Glutamatergic neuron (in vitro differentiated cells): Measurements from ENCODE around the gene TOX2. TPM values are rescaled to one million over a fixed set of nuclear protein-coding genes. Genes with fewer than 3 reads are reported as not detected.

Experiments
- DNase-seq: peaks from one replicate; pipeline ENCODE4 v3.0.0; 2022
- H3K27ac Mint-ChIP-seq: one replicate; pipeline ENCODE4 v1.8.0; 2020; ENCODE audit warnings: mild to moderate bottlenecking, mixed read lengths, inconsistent platforms; ENCODE audit not compliant: unreplicated experiment
- H3K27me3 Mint-ChIP-seq: one replicate; pipeline ENCODE4 v1.8.0; 2020; ENCODE audit warnings: mild to moderate bottlenecking, moderate library complexity, mixed read lengths, inconsistent platforms; ENCODE audit not compliant: unreplicated experiment
- H3K36me3 Mint-ChIP-seq: one replicate; pipeline ENCODE4 v1.8.0; 2020; ENCODE audit warnings: mild to moderate bottlenecking, mixed read lengths, inconsistent platforms; ENCODE audit not compliant: unreplicated experiment
- H3K4me1 Mint-ChIP-seq: one replicate; pipeline ENCODE4 v1.8.0; 2020; ENCODE audit warnings: mild to moderate bottlenecking, low read depth, mixed read lengths, inconsistent platforms; ENCODE audit not compliant: unreplicated experiment
- H3K4me3 Mint-ChIP-seq: one replicate; pipeline ENCODE4 v1.8.0; 2020; ENCODE audit warnings: mild to moderate bottlenecking, mixed read lengths, inconsistent platforms; ENCODE audit not compliant: unreplicated experiment
- H3K9me3 Mint-ChIP-seq: one replicate; pipeline ENCODE4 v1.8.0; 2020; ENCODE audit warnings: mild to moderate bottlenecking, moderate library complexity, mixed read lengths, inconsistent platforms; ENCODE audit not compliant: unreplicated experiment
- CTCF ChIP-seq: fragments of 200-600 bp; sonication (generic); IDR thresholded peaks from one replicate; pipeline ENCODE4 v1.5.0; 2021; ENCODE audit not compliant: partially characterized antibody, unreplicated experiment
- total RNA-seq: library from RNA; stranded (reverse); fragmentation: NEBNext Ultra II Directional; extraction: Animal tissue kit (Norgen Biotek cat#: 25700); gene quantifications from one replicate; pipeline ENCODE4 v1.2.1, GENCODE V29; 2021; ENCODE audit not compliant: unreplicated experiment

TOX2 gene
- total RNA-seq, 1 donor from 2014 or later, result 11.0 TPM

GRCh38 chr20:44017211-44017610 is 102.6 kb downstream of the TOX2 start:
- no peak for TF ChIP-seq CTCF
- Mint-ChIP-seq H3K27ac (no peak overlapping the region), H3K27me3 (peaks cover 10% of the 10 kb centered on the region), H3K9me3 (no peaks in the 10 kb centered on the region), H3K4me1 (no peaks in the 10 kb centered on the region), H3K36me3 (no peaks in the 10 kb centered on the region), H3K4me3 (no peak overlapping the region)
- DNase-seq, result no peak

GRCh38 chr20:44017905-44018258 is 103.2 kb downstream of the TOX2 start:
- Mint-ChIP-seq H3K36me3 (no peaks in the 10 kb centered on the region), H3K4me3 (no peak overlapping the region), H3K27ac (no peak overlapping the region), H3K4me1 (no peaks in the 10 kb centered on the region), H3K9me3 (no peaks in the 10 kb centered on the region), H3K27me3 (peaks cover 10% of the 10 kb centered on the region)
- no peak for DNase-seq
- TF ChIP-seq CTCF, result no peak

- DNase-seq, result no peak
- H3K9me3 Mint-ChIP-seq, result no peaks in the 10 kb centered on the region
- TF ChIP-seq CTCF, result no peak
- H3K27me3 Mint-ChIP-seq, result peaks cover 10% of the 10 kb centered on the region
- no peak overlapping the region for H3K27ac Mint-ChIP-seq
- no peak overlapping the region for H3K4me3 Mint-ChIP-seq
- H3K4me1 Mint-ChIP-seq, result no peaks in the 10 kb centered on the region
- H3K36me3 Mint-ChIP-seq, result no peaks in the 10 kb centered on the region
Measured at GRCh38 chr20:44018259-44018941, 103.7 kb downstream of the TOX2 start.

GRCh38 chr20:44018942-44019637 is 104.4 kb downstream of the TOX2 start:
- TF ChIP-seq CTCF, result no peak
- H3K27me3 Mint-ChIP-seq, result peaks cover 10% of the 10 kb centered on the region
- H3K4me1 Mint-ChIP-seq, result no peaks in the 10 kb centered on the region
- H3K4me3 Mint-ChIP-seq, result no peak overlapping the region
- DNase-seq, result no peak
- no peaks in the 10 kb centered on the region for H3K9me3 Mint-ChIP-seq
- H3K27ac Mint-ChIP-seq, result no peak overlapping the region
- no peaks in the 10 kb centered on the region for H3K36me3 Mint-ChIP-seq

- TF ChIP-seq CTCF, result no peak
- Mint-ChIP-seq H3K27ac (no peak overlapping the region), H3K27me3 (peaks cover 10% of the 10 kb centered on the region), H3K4me1 (no peaks in the 10 kb centered on the region), H3K9me3 (no peaks in the 10 kb centered on the region), H3K4me3 (no peak overlapping the region), H3K36me3 (no peaks in the 10 kb centered on the region)
- no peak for DNase-seq
Measured at GRCh38 chr20:44019638-44020335, 105.1 kb downstream of the TOX2 start.
